Measurements from ENCODE around the gene HPCAL4. TPM values are rescaled to one million over a fixed set of nuclear protein-coding genes. Genes with fewer than 3 reads are reported as not detected.

Gene HPCAL4
- total and polyA plus RNA-seq, 9 of the 15 experiments (the other 6 are each of a cell fraction or from before 2014, with no cell fraction given) = 0.01 to 0.04 (median 0.04) TPM; not detected in 4

DNA sequence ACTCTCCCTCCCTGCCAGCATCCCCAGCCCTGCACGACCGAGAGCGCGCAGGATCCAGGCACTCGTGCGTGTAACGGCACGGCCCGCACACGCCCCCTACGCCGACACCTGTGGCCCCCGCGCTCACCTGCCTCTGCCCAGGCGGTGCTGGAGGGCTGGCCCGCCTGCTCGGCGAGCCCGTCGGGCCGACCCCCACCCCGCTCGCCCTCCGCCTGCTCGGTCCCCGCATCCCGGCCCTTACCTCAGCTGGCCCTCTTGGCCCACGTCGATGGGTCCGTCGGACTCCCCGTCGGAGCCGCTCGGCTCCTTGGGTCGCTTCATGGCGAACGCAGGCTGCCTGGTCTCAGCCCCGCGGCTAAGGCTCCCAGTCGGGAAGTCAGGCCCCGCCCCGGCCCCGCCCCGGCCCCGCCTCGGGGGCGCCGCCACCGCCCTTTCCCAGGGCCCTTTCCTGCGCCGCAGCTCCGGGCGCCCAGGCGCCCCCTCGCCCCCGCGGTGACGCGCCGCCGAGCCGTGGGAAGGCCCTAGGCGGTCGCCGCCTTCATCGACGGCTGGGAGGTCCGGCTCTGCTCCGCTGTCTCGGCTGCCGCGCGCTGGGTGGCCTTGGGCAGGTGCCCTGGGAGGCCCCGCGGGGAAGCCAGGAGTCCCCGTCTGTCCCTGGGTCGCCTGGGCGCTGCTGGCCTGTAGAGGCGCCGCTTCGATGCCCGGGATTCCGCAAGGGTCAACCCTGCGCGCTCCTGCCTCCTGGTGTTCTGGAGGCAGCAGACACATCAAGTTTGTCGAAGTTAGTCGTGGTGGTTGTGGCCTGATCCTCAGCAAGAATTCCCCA lies 51.7 kb downstream of the HPCAL4 start, which contains the start of gene HEYL (continued):
- no peak for TF ChIP-seq JUN (IDR thresholded peaks at IDR 0.05; ENCODE audit: borderline replicate concordance, low read depth, low read length)
- no peak for TF ChIP-seq JUN (CRISPR knock-in tag; IDR thresholded peaks at IDR 0.05; ENCODE audit: borderline replicate concordance)
- TF ChIP-seq TEAD1 (CRISPR knock-in tag; IDR thresholded peaks at IDR 0.05) = 0 out of 4 replicates have a peak, but pooled peaks have one; percentile 9 to 14
- TF ChIP-seq L3MBTL2 (IDR thresholded peaks at IDR 0.05) = peak; percentile 80
- TF ChIP-seq, protein P1, sequence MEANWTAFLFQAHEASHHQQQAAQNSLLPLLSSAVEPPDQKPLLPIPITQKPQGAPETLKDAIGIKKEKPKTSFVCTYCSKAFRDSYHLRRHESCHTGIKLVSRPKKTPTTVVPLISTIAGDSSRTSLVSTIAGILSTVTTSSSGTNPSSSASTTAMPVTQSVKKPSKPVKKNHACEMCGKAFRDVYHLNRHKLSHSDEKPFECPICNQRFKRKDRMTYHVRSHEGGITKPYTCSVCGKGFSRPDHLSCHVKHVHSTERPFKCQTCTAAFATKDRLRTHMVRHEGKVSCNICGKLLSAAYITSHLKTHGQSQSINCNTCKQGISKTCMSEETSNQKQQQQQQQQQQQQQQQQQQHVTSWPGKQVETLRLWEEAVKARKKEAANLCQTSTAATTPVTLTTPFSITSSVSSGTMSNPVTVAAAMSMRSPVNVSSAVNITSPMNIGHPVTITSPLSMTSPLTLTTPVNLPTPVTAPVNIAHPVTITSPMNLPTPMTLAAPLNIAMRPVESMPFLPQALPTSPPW (CRISPR knock-in tag; IDR thresholded peaks at IDR 0.05) = peak; percentile 81
- TF ChIP-seq EGR1 (conservative IDR thresholded peaks at IDR 0.05) = peak; percentile 73
- TF ChIP-seq POLR2A (conservative IDR thresholded peaks at IDR 0.05) = 0 out of 2 replicates have a peak, but pooled peaks have one; percentile 35
- peak; percentile 28; the same call in 1 of the 2 replicates for TF ChIP-seq ZNF12 (CRISPR knock-in tag; IDR thresholded peaks at IDR 0.05)
- peak; percentile 21; the same call in 1 of the 2 replicates for TF ChIP-seq CEBPB (tag; IDR thresholded peaks at IDR 0.05)
- peak; percentile 20; the same call in 1 of the 2 replicates for TF ChIP-seq BHLHE40 (IDR thresholded peaks at IDR 0.05; ENCODE audit: low read length)
